A673 (cell line): Measurements from ENCODE around the gene HIGD2A.

Source experiments
- EZH2 ChIP-seq: fragments of 200-600 bp; sonication (generic); IDR thresholded peaks from 2 replicates; pipeline ENCODE4 v1.6.1; 2017; ENCODE audit warnings: borderline replicate concordance, low read depth, mild to moderate bottlenecking, mixed read lengths, antibody characterized with exemption, low read length; ENCODE audit not compliant: poor library complexity, severe bottlenecking
- TF ChIP-seq, protein P1 (sequence below): fragments of 300-800, 200-600 bp; sonication (generic); conservative IDR thresholded peaks from 2 replicates; pipeline ENCODE4 v1.5.1; 2017; ENCODE audit warnings: low read depth, mild to moderate bottlenecking, antibody characterized with exemption, low read length, moderate library complexity, mixed read lengths

DNA sequence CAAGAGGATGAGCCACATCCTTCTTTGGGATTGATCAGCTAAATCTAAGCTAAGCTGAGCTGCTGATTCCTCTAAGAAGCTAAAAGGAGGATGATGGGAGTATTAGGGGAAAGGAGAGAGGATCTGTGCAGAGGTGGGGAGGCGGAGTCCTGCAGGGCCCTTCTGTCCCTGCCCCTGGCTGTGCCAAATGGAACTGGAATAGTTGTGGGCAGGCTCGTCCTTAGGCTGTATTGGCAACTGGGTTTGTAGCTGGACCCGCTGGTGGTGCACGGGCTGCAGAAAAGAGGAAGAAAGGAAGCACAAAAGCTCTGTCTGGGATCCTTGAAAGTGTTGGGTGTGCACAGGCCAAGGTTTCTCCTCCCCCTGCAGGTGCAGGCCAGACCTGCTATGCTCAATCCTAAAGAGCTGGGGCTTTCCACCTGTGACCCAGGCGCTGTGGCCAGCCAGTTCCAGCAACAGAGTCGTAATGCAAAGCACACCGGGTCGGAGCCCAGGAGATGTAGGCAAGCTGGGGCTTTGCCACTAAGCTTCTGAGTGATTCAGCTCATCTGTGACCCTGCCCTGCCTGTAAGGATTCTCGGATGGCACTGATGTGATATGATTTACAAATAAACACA lies 18.0 kb downstream of the HIGD2A start:
- TF ChIP-seq, protein P1, sequence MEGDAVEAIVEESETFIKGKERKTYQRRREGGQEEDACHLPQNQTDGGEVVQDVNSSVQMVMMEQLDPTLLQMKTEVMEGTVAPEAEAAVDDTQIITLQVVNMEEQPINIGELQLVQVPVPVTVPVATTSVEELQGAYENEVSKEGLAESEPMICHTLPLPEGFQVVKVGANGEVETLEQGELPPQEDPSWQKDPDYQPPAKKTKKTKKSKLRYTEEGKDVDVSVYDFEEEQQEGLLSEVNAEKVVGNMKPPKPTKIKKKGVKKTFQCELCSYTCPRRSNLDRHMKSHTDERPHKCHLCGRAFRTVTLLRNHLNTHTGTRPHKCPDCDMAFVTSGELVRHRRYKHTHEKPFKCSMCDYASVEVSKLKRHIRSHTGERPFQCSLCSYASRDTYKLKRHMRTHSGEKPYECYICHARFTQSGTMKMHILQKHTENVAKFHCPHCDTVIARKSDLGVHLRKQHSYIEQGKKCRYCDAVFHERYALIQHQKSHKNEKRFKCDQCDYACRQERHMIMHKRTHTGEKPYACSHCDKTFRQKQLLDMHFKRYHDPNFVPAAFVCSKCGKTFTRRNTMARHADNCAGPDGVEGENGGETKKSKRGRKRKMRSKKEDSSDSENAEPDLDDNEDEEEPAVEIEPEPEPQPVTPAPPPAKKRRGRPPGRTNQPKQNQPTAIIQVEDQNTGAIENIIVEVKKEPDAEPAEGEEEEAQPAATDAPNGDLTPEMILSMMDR = no peak
- TF ChIP-seq EZH2 = no peak
